K562 (cell line): ENCODE results near the gene UNC13C.

Experiments
- HDAC6 ChIP-seq: IDR thresholded peaks from 2 replicates; pipeline ENCODE4 v1.6.1; 2012; ENCODE audit warnings: low read depth, mild to moderate bottlenecking, control low read depth, inconsistent platforms, low read length, moderate library complexity
- NRF1 ChIP-seq, 2 experiments: fragments of 450-650 bp; IDR thresholded peaks in 1 of 2; conservative IDR thresholded peaks in 1 of 2; 2 replicates each; pipeline ENCODE4 v1.6.1; 2014; ENCODE audit warnings: mild to moderate bottlenecking in 2 of 2

GRCh38 chr15:54585063-54585462, 606.8 kb downstream of the UNC13C start:
- TF ChIP-seq NRF1 (conservative IDR thresholded peaks at IDR 0.05 in 1 of 2, IDR thresholded peaks at IDR 0.05 in 1 of 2) (no peak), HDAC6 (no peak)
